ENCODE measurements around the gene SCFD2.

GRCh38 chr4:53089936-53090729, 275.7 kb downstream of the SCFD2 start:
- no peak for TF ChIP-seq ESRRA (IDR thresholded peaks at IDR 0.05; ENCODE audit: low read length)
- TF ChIP-seq, protein P1, sequence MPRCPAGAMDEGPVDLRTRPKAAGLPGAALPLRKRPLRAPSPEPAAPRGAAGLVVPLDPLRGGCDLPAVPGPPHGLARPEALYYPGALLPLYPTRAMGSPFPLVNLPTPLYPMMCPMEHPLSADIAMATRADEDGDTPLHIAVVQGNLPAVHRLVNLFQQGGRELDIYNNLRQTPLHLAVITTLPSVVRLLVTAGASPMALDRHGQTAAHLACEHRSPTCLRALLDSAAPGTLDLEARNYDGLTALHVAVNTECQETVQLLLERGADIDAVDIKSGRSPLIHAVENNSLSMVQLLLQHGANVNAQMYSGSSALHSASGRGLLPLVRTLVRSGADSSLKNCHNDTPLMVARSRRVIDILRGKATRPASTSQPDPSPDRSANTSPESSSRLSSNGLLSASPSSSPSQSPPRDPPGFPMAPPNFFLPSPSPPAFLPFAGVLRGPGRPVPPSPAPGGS (IDR thresholded peaks at IDR 0.05; ENCODE audit: borderline replicate concordance, insufficient read depth, low read depth, low read length, poor library complexity, severe bottlenecking), result no peak
- TF ChIP-seq YY1 (IDR thresholded peaks at IDR 0.05; ENCODE audit: low read depth, low read length), result no peak
- TF ChIP-seq POLR2A (IDR thresholded peaks at IDR 0.05; ENCODE audit: low read depth, low read length), result no peak
- TF ChIP-seq, protein P2, sequence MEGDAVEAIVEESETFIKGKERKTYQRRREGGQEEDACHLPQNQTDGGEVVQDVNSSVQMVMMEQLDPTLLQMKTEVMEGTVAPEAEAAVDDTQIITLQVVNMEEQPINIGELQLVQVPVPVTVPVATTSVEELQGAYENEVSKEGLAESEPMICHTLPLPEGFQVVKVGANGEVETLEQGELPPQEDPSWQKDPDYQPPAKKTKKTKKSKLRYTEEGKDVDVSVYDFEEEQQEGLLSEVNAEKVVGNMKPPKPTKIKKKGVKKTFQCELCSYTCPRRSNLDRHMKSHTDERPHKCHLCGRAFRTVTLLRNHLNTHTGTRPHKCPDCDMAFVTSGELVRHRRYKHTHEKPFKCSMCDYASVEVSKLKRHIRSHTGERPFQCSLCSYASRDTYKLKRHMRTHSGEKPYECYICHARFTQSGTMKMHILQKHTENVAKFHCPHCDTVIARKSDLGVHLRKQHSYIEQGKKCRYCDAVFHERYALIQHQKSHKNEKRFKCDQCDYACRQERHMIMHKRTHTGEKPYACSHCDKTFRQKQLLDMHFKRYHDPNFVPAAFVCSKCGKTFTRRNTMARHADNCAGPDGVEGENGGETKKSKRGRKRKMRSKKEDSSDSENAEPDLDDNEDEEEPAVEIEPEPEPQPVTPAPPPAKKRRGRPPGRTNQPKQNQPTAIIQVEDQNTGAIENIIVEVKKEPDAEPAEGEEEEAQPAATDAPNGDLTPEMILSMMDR (IDR thresholded peaks at IDR 0.05 in 2 of 3, conservative IDR thresholded peaks at IDR 0.05 in 1 of 3; ENCODE audit: control insufficient read depth in 2 of 3, extremely low read depth in 1 of 3, insufficient read depth in 1 of 3, low read depth in 3 of 3, low read length in 3 of 3), result no peak
- no peak for TF ChIP-seq POLR2AphosphoS2 (IDR thresholded peaks at IDR 0.05; ENCODE audit: low read depth, low read length)
- no peak for TF ChIP-seq POLR2AphosphoS5 (IDR thresholded peaks at IDR 0.05; ENCODE audit: low read length)
